Measurements from ENCODE around the gene OPN5.
"Not testable (repeated sequence)": the region's sequence is repeated elsewhere in the genome, so short reads cannot be mapped to it uniquely, and the experiment has no call there.

The OPN5 gene, protein sequence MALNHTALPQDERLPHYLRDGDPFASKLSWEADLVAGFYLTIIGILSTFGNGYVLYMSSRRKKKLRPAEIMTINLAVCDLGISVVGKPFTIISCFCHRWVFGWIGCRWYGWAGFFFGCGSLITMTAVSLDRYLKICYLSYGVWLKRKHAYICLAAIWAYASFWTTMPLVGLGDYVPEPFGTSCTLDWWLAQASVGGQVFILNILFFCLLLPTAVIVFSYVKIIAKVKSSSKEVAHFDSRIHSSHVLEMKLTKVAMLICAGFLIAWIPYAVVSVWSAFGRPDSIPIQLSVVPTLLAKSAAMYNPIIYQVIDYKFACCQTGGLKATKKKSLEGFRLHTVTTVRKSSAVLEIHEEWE

GRCh38 chr6:47781732-47782131 lies at the start of gene OPN5:
Gene OPN5, plus strand, starts transcription at chr6:47782032. Its CDS starts 35 bp downstream, at chr6:47782067.
- in situ Hi-C loops (cut with HindIII; ENCODE audit: low sequenced_read_pairs), result loop anchor here (25.0 kb wide), 1 partner anchor 1656 kb away; no protein-coding TSS in a partner anchor

DNA sequence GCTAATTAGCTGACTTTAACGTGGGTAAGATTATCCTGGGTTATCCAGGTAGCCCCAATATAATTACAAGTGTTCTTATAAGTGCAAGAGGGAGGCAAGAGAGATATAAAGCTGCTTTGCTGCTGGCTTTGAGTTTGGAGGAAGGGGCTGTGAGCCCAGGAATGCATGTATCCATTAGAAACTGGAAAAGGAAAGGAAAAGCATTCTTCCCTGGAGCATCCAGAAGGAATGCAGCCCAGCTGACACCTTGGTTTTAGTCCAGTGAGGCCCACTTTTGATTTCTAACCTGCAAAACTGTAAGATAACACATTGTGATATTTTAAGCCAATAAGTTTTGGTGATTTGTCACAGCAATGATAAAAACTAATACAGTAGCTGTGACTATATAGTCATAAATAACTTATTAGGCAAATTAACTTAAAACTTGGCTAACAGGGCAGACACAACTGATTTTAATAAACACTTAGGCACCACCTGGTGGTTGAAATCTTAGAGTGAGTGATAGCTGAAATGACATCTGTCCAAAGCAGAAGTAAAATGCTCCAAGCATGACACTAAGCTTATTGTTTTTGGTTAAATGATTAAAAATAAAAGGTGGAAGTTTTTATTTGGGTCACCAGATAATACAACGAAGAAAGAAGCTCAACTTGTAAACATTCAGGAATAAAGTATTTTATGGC lies 47.8 kb upstream of the OPN5 start:
- in situ Hi-C loops (cut with HindIII; ENCODE audit: low sequenced_read_pairs), result no loop called here

DNA sequence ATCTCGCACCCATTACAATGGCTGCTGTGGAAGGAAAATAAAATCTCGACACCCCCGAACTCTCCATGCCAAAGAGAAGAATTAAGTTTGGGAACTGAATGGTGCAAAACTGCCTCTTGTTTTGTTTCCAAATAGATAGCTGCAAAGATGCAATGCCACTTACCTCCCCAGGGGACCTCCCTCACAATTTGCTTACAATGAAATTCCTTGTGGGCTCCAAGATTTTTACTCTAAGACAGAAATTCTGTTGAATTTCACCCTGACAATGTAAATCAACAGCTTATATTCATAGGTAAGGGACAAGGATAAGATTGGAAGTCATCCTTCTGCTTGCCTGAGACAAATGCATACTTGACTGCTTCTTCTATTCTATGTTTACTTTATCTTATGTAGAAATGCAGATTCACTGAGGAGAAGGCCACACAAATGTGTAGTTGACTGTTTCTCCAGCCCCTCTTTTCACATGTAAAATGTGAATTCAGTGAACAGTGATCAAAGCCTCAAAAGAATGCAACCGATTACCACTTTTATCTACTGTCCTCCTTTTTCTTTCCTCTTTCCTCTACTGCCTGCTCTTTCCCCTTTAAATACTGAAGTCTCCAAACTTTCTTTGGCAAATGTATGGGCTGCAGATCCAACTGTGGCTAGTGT lies 46.9 kb upstream of the OPN5 start:
- in situ Hi-C loops (cut with HindIII; ENCODE audit: low sequenced_read_pairs), result no loop called here

GRCh38 chr6:47736083-47736700 lies 45.6 kb upstream of the OPN5 start:
- in situ Hi-C loops (cut with HindIII; ENCODE audit: low sequenced_read_pairs), result no loop called here

DNA sequence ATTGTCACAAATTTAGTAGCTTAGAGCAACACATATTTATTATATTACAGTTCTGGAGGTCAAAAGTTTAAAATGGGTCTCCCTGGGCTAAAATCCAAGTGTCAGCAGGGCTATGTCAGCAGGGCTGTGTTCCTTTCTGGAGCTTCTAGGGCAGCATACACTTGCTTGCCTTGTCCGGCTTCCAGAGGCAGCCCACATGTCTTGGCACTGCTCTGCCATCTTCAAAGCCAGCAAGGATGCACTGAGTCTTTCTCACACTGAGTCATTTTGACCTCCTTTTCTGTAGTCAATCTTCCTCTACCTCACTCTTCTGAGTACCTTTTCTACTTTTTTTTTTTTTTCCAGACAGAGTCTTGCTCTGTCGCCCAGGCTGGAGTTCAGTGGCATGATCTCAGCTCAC lies 44.4 kb upstream of the OPN5 start:
- in situ Hi-C loops (cut with HindIII; ENCODE audit: low sequenced_read_pairs), result no loop called here

DNA sequence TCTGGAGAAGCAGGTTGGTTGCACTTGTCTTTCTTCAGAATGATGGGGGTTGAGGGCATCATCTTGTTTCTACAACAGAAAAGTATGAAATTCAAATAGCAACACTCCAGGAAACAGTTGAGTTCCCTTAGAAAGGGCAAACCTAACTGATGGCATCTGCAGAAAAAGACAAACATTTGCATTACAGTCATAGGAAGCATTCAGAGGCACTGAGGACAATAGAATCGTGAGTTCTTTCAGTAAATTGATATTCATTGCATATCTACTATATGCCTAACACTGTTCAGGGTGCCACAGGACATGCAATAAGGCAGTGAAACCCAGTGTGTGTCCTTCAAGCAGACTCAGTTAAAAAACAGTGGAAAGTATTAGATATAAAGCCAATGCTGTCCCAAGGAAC lies 41.1 kb upstream of the OPN5 start:
- in situ Hi-C loops (cut with HindIII; ENCODE audit: low sequenced_read_pairs), result no loop called here

DNA sequence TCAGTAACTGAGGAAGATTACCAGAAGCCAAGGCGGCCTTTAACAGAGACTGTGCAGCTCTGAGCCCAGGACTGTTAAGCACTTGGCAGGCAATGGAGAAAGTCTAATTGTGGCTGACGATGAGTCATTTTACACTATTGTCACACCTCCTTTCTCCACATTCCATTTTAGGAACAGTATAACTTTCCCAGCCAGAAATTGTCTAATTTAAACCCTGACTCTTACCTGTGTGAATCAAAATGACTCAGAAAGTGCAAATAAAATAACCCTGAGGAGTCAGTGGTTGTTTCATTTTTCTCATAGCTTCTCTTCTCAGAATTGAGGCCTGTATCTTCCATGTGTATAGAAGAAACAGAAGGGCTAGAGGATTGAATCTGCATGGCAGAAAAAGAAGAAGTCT lies 40.0 kb upstream of the OPN5 start:
- in situ Hi-C loops (cut with HindIII; ENCODE audit: low sequenced_read_pairs), result no loop called here

GRCh38 chr6:47743744-47744143 lies 38.1 kb upstream of the OPN5 start:
- in situ Hi-C loops (cut with HindIII; ENCODE audit: low sequenced_read_pairs), result no loop called here

DNA sequence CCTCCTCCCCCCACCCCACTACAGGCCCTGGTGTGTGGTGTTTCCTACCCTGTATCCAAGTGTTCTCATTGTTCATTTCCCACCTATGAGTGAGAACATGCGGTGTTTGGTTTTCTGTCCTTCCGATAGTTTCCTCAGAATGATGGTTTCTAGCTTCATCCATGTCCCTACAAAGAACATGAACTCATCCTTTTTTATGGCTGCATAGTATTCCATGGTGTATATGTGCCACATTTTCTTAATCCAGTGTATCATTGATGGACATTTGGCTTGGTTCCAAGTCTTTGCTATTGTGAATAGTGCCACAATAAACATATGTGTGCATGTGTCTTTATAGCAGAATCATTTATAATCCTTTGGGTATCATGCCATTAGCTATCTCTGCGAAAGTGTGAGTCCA lies 36.6 kb upstream of the OPN5 start:
- in situ Hi-C loops (cut with HindIII; ENCODE audit: low sequenced_read_pairs), result not testable (repeated sequence)

- in situ Hi-C loops (cut with HindIII; ENCODE audit: low sequenced_read_pairs), result no loop called here
Measured at GRCh38 chr6:47749757-47750156, 32.1 kb upstream of the OPN5 start.

DNA sequence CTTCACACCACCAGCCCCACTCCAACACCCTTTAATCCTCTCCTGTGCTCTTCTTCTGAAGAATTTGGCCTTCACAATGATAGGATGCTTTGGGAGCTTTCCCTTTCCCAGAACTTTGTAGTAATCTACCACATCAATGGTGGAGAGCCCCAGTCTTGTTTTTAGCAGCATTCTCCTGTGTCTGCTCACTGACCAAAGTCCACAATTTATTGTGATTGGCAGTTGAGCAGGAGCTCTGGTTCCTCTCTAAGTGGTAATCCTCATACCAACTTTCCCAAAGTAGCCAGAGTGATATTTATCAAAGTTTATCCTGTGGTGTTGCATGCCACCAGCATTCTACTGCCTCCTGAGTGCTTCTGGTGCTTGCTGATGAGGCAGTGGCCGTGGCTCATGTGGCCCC lies 29.0 kb upstream of the OPN5 start:
- in situ Hi-C loops (cut with HindIII; ENCODE audit: low sequenced_read_pairs), result no loop called here

GRCh38 chr6:47759364-47759763 lies 22.5 kb upstream of the OPN5 start:
- in situ Hi-C loops (cut with HindIII; ENCODE audit: low sequenced_read_pairs), result no loop called here

DNA sequence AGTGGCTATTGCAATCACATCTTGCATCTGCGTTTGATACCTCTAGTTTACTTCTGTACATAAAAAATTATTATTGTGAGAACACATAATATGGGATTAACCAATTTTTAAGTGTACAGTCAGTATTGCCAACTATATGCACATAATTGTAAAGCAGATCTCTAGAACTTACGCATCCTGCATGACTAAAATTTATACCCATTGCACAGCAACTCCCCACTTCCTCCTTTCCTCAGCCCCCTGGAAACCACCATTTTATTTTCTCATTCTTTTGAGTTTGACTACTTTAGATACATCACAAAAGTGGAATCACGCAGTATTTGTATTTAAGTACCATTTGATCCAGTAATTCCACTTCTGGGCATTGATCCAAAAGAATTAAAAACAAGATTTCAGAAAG lies 19.3 kb upstream of the OPN5 start:
- in situ Hi-C loops (cut with HindIII; ENCODE audit: low sequenced_read_pairs), result no loop called here

GRCh38 chr6:47766445-47766844 lies 15.4 kb upstream of the OPN5 start:
- in situ Hi-C loops (cut with HindIII; ENCODE audit: low sequenced_read_pairs), result no loop called here

- in situ Hi-C loops (cut with HindIII; ENCODE audit: low sequenced_read_pairs), result no loop called here
Measured at GRCh38 chr6:47767102-47767501, 14.7 kb upstream of the OPN5 start.

- in situ Hi-C loops (cut with HindIII; ENCODE audit: low sequenced_read_pairs), result no loop called here
Measured at GRCh38 chr6:47769982-47770381, 11.8 kb upstream of the OPN5 start.

GRCh38 chr6:47772359-47772758 lies 9.5 kb upstream of the OPN5 start:
- in situ Hi-C loops (cut with HindIII; ENCODE audit: low sequenced_read_pairs), result no loop called here

DNA sequence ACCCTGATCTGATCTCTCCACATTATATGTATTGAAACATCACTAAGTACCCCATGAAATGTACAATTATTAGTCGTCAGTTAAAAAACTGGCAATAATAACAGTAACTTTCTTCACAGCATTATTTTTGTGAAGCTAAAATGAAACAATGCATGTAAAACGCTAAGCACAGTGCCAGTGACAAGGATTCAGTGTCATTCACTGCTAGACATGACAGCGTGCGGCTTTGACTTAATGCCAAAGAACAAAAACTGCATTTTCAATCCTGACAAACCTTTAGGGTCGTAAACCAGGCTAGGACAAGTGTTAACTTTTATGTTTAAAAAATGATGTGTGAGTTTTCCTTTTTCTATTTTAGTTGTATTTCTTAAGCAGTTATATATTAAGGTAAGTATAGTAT lies 8.8 kb upstream of the OPN5 start:
- in situ Hi-C loops (cut with HindIII; ENCODE audit: low sequenced_read_pairs), result no loop called here

DNA sequence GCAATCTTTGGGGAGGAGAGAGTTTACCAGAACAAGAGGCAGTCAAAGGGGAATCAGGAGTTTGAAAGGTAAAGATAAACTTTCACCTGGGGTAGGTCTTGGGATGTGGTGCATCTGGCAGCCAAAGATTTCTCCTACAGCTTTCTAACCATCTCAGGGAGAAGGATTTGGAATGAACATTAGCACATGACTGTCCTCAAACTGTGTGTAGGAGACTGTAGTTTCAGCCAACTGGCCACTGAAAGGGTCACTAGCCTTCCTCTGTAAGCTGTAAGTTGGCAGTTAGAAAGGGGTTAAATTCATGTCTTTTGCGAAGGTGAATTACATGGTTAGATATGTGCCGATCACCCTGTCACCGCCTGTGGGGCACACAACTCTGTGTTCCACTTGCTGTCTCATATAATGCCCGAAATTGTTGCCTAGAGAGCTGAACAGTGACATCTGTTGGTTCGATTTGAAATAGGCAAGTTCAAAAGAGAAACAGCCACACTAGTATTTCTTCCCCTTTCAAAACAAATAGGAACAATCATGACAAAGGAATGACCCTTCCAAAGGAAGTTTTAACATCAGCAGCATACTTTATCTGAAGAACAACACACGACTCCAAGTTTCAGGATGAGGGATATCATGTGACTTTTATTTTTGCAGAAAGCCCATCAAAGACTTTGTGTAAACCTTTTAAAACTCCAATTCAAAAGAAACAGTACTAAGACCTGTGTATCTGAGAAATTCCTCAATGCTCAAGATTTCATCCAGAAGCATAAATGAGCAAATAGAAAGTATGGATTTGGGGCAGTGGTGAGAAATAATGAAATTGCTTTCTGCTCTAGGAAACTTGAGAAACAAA lies 1.1 kb upstream of the OPN5 start:
- in situ Hi-C loops (cut with HindIII; ENCODE audit: low sequenced_read_pairs), result loop anchor here (25.0 kb wide), 1 partner anchor 1657 kb away; no protein-coding TSS in a partner anchor

DNA sequence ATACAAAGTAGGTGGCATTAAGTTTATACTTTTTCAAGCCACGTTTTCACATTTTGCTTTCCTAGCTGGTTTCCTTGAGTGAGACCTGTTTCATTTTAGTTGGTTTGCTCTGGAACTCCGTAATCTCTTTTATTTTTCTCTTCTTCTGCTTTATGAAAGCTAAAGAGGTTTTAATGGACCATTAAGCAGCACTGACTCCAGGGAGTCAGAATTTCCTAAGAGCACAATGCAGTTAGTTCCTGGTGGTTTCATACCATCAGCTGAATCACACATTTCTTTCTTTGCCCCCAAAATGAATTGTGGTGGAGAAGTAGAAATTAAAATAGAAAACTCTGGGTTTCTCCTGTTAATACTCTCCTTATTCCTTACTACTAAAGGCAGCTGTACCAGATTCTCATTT lies 3.4 kb downstream of the OPN5 start:
- in situ Hi-C loops (cut with HindIII; ENCODE audit: low sequenced_read_pairs), result loop anchor here (25.0 kb wide), 1 partner anchor 1652 kb away; no protein-coding TSS in a partner anchor

All from endothelial cell of hepatic sinusoid (primary cell).